Gastroesophageal sphincter (tissue), 4 donors: ENCODE measurements around the gene ORC6. TPM values are rescaled to one million over a fixed set of nuclear protein-coding genes. Genes with fewer than 3 reads are reported as not detected.

Experiments
- ATAC-seq: fragments of 150-250 bp; one replicate; pipeline ENCODE4 v1.9.1; 2016; ENCODE audit warnings: mild to moderate bottlenecking, moderate library complexity
- H3K27ac ChIP-seq, 4 donors: fragments of 200-600 bp; sonication (generic) in 3 of 4; 1 replicate in 3 of 4; 2 replicates in 1 of 4; pipeline ENCODE4 v1.5.1; 2016 to 2019
- H3K27me3 ChIP-seq: fragments of 200-600 bp; sonication (generic); one replicate; pipeline ENCODE4 v1.5.1; 2019
- H3K36me3 ChIP-seq, 2 donors: fragments of 200-600 bp; sonication (generic); one replicate each; pipeline ENCODE4 v1.5.1; 2019; ENCODE audit warnings: control low read depth in 1 of 2
- H3K4me1 ChIP-seq, 3 donors: fragments of 200-600 bp; sonication (generic); 1 replicate in 2 of 3; 2 replicates in 1 of 3; pipeline ENCODE4 v1.5.1; 2016 to 2019; ENCODE audit warnings: control low read depth in 2 of 3
- H3K4me3 ChIP-seq, 2 donors: fragments of 200-600 bp; sonication (generic); one replicate each; pipeline ENCODE4 v1.5.1; 2019; ENCODE audit warnings: mild to moderate bottlenecking in 1 of 2, moderate library complexity in 1 of 2
- H3K9me3 ChIP-seq, 3 donors: fragments of 200-600 bp; sonication (generic); one replicate each; pipeline ENCODE4 v1.5.1; 2017 to 2019; ENCODE audit warnings: control low read depth in 2 of 3
- CTCF ChIP-seq, 4 experiments: fragments of 200-600 bp in 2 of 4; fragments of 450-650 bp in 2 of 4; sonication (generic) in 1 of 4; IDR thresholded peaks; one replicate each; pipeline ENCODE4 v1.5.1; 2017 to 2019; ENCODE audit warnings: antibody characterized with exemption in 4 of 4, mild to moderate bottlenecking in 2 of 4, moderate library complexity in 2 of 4
- EP300 ChIP-seq: sonication (generic); formaldehyde crosslinking; IDR thresholded peaks from one replicate; pipeline ENCODE4 v1.6.1; 2017; ENCODE audit warnings: antibody characterized with exemption, mild to moderate bottlenecking
- POLR2A ChIP-seq, 2 donors: fragments of 450-650 bp; IDR thresholded peaks; one replicate each; pipeline ENCODE4 v1.6.1; 2017; ENCODE audit warnings: antibody characterized with exemption in 2 of 2, mild to moderate bottlenecking in 2 of 2, moderate library complexity in 1 of 2
- POLR2AphosphoS5 ChIP-seq: sonication (generic); formaldehyde crosslinking; IDR thresholded peaks from one replicate; pipeline ENCODE4 v1.6.1; 2017; ENCODE audit warnings: antibody characterized with exemption
- WGBS, 2 donors: methylation state at CpG; one replicate each; pipeline ENCODE4 v1.1.5; 2018; ENCODE audit warnings: low coverage in 1 of 2; 5-methylcytosine and 5-hydroxymethylcytosine counted together
- total RNA-seq, 4 donors: library from RNA; depleted of rRNA; stranded (reverse); fragments of >200 nt; gene quantifications; one replicate each; pipeline ENCODE4 v1.1.0, GENCODE V29; 2016

ORC6 gene
- total RNA-seq, 4 donors from 2014 or later = 0.62 to 2.2 (median 1.2) TPM

GRCh38 chr16:46736695-46737094 is 47.2 kb downstream of the ORC6 start:
- no peaks in the 10 kb centered on the region for H3K4me1 ChIP-seq
- no peak overlapping the region for H3K27ac ChIP-seq
- TF ChIP-seq CTCF (IDR thresholded peaks at IDR 0.05) (no peak), EP300 (no peak), POLR2AphosphoS5 (no peak), POLR2A (IDR thresholded peaks at IDR 0.05) (no peak)
- no peaks in the 10 kb centered on the region for H3K9me3 ChIP-seq
- H3K36me3 ChIP-seq = no peaks in the 10 kb centered on the region
- no peak for ATAC-seq
- H3K4me3 ChIP-seq = no peak overlapping the region
- H3K27me3 ChIP-seq = no peaks in the 10 kb centered on the region
- 61% methylated on average over 5 of the region's 12 CpGs; no CpG with 5 or more reads in 1 of the 2 donors for WGBS, 2 donors

- H3K27me3 ChIP-seq = no peaks in the 10 kb centered on the region
- H3K4me3 ChIP-seq = no peak overlapping the region
- no peaks in the 10 kb centered on the region for H3K36me3 ChIP-seq
- no peak for ATAC-seq
- TF ChIP-seq POLR2AphosphoS5 (no peak), POLR2A (IDR thresholded peaks at IDR 0.05) (no peak), EP300 (no peak), CTCF (IDR thresholded peaks at IDR 0.05) (no peak)
- no peak overlapping the region for H3K27ac ChIP-seq
- H3K9me3 ChIP-seq = no peaks in the 10 kb centered on the region
- no peaks in the 10 kb centered on the region for H3K4me1 ChIP-seq
- 60 to 67% methylated on average over 1 to 3 of the region's 14 CpGs for WGBS, 2 donors
Measured at GRCh38 chr16:46737621-46738214, 48.3 kb downstream of the ORC6 start.

GRCh38 chr16:46739934-46740333 is 50.5 kb downstream of the ORC6 start:
- Histone ChIP-seq H3K36me3 (no peaks in the 10 kb centered on the region), H3K27ac (no peak overlapping the region), H3K4me3 (no peak overlapping the region), H3K9me3 (no peaks in the 10 kb centered on the region), H3K4me1 (no peaks in the 10 kb centered on the region), H3K27me3 (no peaks in the 10 kb centered on the region)
- no peak for TF ChIP-seq POLR2AphosphoS5
- TF ChIP-seq CTCF (IDR thresholded peaks at IDR 0.05) = no peak
- TF ChIP-seq EP300 = no peak
- no peak for TF ChIP-seq POLR2A (IDR thresholded peaks at IDR 0.05)
- no peak for ATAC-seq
- 45 to 54% methylated on average over 2 of the region's 2 CpGs for WGBS, 2 donors

GRCh38 chr16:46743232-46743719 is 53.8 kb downstream of the ORC6 start:
- TF ChIP-seq POLR2A (IDR thresholded peaks at IDR 0.05) (no peak), CTCF (IDR thresholded peaks at IDR 0.05) (no peak), POLR2AphosphoS5 (no peak), EP300 (no peak)
- ATAC-seq = peak; percentile 41
- Histone ChIP-seq H3K9me3 (no peaks in the 10 kb centered on the region), H3K27me3 (peaks cover 3% of the 10 kb centered on the region), H3K27ac (no peak overlapping the region), H3K4me1 (peaks cover 0 to 2% (median 0%) of the 10 kb centered on the region in 3 donors), H3K4me3 (no peak overlapping the region), H3K36me3 (no peaks in the 10 kb centered on the region)
- 10 to 24% methylated on average over 2 to 4 of the region's 10 CpGs for whole genome bisulfite sequencing, 2 donors

- Histone ChIP-seq H3K27me3 (peaks cover 3% of the 10 kb centered on the region), H3K27ac (no peak overlapping the region), H3K4me3 (no peak overlapping the region), H3K9me3 (no peaks in the 10 kb centered on the region), H3K4me1 (peaks cover 0 to 8% (median 0%) of the 10 kb centered on the region in 3 donors), H3K36me3 (no peaks in the 10 kb centered on the region)
- no peak for ATAC-seq
- WGBS, 2 donors = 67 to 76% methylated on average over 6 to 7 of the region's 7 CpGs
- TF ChIP-seq POLR2A (IDR thresholded peaks at IDR 0.05) = no peak
- no peak for TF ChIP-seq EP300
- TF ChIP-seq POLR2AphosphoS5 = no peak
- TF ChIP-seq CTCF (IDR thresholded peaks at IDR 0.05) = no peak
Measured at GRCh38 chr16:46745617-46746016, 56.2 kb downstream of the ORC6 start.
